ENCODE data around the gene RAMP1.

RAMP1 gene

DNA sequence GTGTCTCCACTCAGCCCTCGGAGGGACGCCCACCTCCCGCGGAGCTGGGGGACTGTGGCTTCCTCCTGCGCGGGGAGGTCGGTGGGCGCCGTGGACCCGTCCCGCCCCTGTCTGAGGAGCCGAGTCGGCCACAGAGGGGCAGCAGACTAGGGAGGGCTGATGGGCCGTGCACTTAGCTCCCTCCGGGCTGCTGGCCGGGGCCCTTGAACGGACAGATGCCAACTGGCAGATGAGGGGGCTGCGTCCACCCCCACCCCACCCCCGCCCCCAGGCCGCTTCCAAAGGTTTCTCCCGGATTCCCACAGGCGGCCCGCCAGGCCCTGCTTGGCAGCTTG is 96.9 kb downstream of the RAMP1 start:
- DNase-seq = no peak

DNA sequence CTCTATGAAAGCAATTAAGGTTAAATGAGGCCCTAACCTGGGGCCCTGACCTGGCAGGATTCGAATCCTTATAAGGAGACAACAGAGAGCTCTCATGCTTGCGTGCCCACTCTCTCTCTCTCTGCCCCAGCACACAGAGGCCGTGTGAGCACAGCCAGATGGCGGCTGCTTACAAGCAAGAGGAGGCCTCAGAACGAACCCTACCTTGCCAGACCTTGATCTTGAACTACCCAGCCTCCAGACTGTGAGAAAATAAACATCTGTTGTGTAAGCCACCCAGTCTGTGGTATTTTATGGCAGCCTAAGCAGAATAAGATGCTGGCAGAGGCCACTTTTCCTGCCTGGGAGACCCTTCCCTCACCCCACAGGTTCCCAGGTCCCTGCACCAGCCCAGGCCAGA is 102.2 kb downstream of the RAMP1 start:
- no peak for DNase-seq
